ENCODE measurements around the gene MCL1.
"Not testable (repeated sequence)": the region's sequence is repeated elsewhere in the genome, so short reads cannot be mapped to it uniquely, and the experiment has no call there.

Gene MCL1

GRCh38 chr1:150601540-150601939 lies 22.1 kb upstream of the MCL1 start:
- no peak for DNase-seq

- not testable (repeated sequence) for DNase-seq
These were observed 18.9 kb upstream of the MCL1 start for GRCh38 chr1:150598346-150598745.

GRCh38 chr1:150596976-150597375 lies 17.6 kb upstream of the MCL1 start:
- no peak for DNase-seq

- no peak for DNase-seq
These were observed 16.9 kb upstream of the MCL1 start for GRCh38 chr1:150596095-150596892.

- no peak for DNase-seq
These were observed 3.0 kb upstream of the MCL1 start for GRCh38 chr1:150582371-150582770.

GRCh38 chr1:150581962-150582361 lies 2.6 kb upstream of the MCL1 start:
- not testable (repeated sequence) for DNase-seq

- not testable (repeated sequence) for DNase-seq
These were observed 2.0 kb upstream of the MCL1 start for GRCh38 chr1:150581437-150581836.

GRCh38 chr1:150580966-150581365 lies 1.6 kb upstream of the MCL1 start:
- DNase-seq = not testable (repeated sequence)

- no peak for DNase-seq
These were observed 684 bp upstream of the MCL1 start for GRCh38 chr1:150579945-150580642.

- DNase-seq = peak; percentile 55
These were observed 919 bp downstream of the MCL1 start for GRCh38 chr1:150578272-150579109.

- peak; percentile 57 for DNase-seq
These were observed 1.7 kb downstream of the MCL1 start for GRCh38 chr1:150577557-150578271.

- DNase-seq = peak; percentile 36
These were observed 2.4 kb downstream of the MCL1 start for GRCh38 chr1:150576794-150577556.

- DNase-seq = peak; percentile 15
These were observed 3.1 kb downstream of the MCL1 start for GRCh38 chr1:150576367-150576711.

- peak; percentile 23 for DNase-seq
These were observed 3.7 kb downstream of the MCL1 start for GRCh38 chr1:150575518-150576366.

GRCh38 chr1:150575072-150575489 lies 4.3 kb downstream of the MCL1 start:
- DNase-seq = peak; percentile 24

- DNase-seq = peak; percentile 39
These were observed 4.9 kb downstream of the MCL1 start for GRCh38 chr1:150574260-150575071.

GRCh38 chr1:150573648-150574071 lies 5.8 kb downstream of the MCL1 start:
- peak; percentile 44 for DNase-seq

- DNase-seq = peak; percentile 38
These were observed 6.3 kb downstream of the MCL1 start for GRCh38 chr1:150572918-150573647.

- DNase-seq = peak; percentile 55
These were observed 10.8 kb downstream of the MCL1 start for GRCh38 chr1:150568594-150568966.

Data from CD4-positive, alpha-beta T cell treated with Interleukin-12 subunit alpha and Interleukin-12 subunit beta, for 1 hour (primary cell).